ENCODE measurements around the gene SSR1.

SSR1 gene

DNA sequence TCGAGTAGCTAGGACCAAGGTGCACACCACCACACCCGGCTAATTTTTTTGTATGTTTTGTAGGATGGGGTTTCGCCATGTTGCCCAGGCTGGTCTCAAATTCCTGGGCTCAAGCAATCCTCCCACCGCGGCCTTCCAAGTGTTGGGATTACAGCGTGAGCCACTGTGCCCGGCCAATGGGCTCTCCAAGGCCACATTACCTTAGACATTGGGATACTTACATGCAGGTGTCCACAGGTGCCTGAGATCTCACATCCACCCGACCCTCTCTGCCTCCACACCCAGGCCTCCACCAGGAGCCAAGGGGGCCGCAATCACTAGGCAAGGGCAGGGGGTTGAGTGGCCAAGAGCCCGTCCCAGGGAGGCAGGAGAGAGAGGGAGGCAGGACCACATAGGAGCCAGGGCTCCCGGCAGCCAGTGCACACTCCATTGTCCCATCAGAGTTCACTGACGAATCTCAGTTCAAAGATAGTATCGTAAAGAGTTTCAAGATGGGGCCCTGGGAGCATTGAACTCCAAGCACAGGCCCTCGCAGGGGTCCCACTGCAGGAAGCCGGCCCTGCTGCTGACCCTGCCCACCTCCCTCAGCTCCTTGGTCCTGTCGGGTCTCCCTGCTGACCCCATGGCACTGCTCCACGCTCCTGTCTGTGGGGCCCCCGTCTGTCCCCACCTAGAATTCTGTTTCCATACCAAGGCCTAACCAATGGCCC, 55.3 kb downstream of the SSR1 start:
- in situ Hi-C loops (cut with HindIII; ENCODE audit: low pct_ligation_motif_present, low sequenced_read_pairs): no loop called here
- DNase-seq: no peak
- Histone ChIP-seq H3K27me3 (replicated peaks) (no peaks in the 10 kb centered on the region), H3K36me3 (replicated peaks) (no peaks in the 10 kb centered on the region), H3K27ac (no peak overlapping the region), H3K4me3 (ENCODE audit: low read depth, low read length) (no peak overlapping the region)
- no peak for TF ChIP-seq CTCF (IDR thresholded peaks at IDR 0.05; ENCODE audit: low read depth, low read length, missing control alignments)

DNA sequence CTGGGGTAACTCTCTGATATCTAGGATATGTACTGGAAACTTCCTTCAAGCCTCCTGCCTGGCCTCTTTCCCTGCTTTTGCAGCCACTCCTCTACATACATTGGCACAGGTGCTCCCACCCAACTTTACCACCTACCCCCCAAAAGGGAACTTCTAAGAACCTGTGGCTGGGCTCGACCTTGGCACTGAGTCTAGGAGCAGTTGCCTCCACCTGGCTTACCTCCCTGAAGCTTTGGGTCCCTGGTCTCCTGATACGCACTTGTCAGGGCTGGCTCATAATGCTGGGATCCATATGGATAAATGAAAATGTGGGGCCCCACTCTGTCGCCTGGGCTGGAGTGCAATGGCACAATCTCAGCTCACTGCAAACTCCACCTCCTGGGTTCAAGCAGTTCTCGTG, 56.2 kb downstream of the SSR1 start:
- no peak for DNase-seq
- in situ Hi-C loops (cut with HindIII; ENCODE audit: low pct_ligation_motif_present, low sequenced_read_pairs): no loop called here
- H3K36me3 ChIP-seq (replicated peaks): peaks cover 7% of the 10 kb centered on the region
- H3K27me3 ChIP-seq (replicated peaks): no peaks in the 10 kb centered on the region
- no peak for TF ChIP-seq CTCF (IDR thresholded peaks at IDR 0.05; ENCODE audit: low read depth, low read length, missing control alignments)
- no peak overlapping the region for H3K4me3 ChIP-seq (ENCODE audit: low read depth, low read length)
- no peak overlapping the region for H3K27ac ChIP-seq

- peaks cover 10% of the 10 kb centered on the region for H3K36me3 ChIP-seq (replicated peaks)
- no peak for DNase-seq
- no peaks in the 10 kb centered on the region for H3K27me3 ChIP-seq (replicated peaks)
- no peak overlapping the region for H3K4me3 ChIP-seq (ENCODE audit: low read depth, low read length)
- no peak for TF ChIP-seq CTCF (IDR thresholded peaks at IDR 0.05; ENCODE audit: low read depth, low read length, missing control alignments)
- H3K27ac ChIP-seq: no peak overlapping the region
- in situ Hi-C loops (cut with HindIII; ENCODE audit: low pct_ligation_motif_present, low sequenced_read_pairs): no loop called here
These were observed 57.1 kb downstream of the SSR1 start for GRCh38 chr6:7255918-7256317.

- in situ Hi-C loops (cut with HindIII; ENCODE audit: low pct_ligation_motif_present, low sequenced_read_pairs): no loop called here
- Histone ChIP-seq H3K27ac (no peak overlapping the region), H3K27me3 (replicated peaks) (no peaks in the 10 kb centered on the region), H3K4me3 (ENCODE audit: low read depth, low read length) (no peak overlapping the region), H3K36me3 (replicated peaks) (peaks cover 13% of the 10 kb centered on the region)
- no peak for DNase-seq
- TF ChIP-seq CTCF (IDR thresholded peaks at IDR 0.05; ENCODE audit: low read depth, low read length, missing control alignments): no peak
These were observed 57.8 kb downstream of the SSR1 start for GRCh38 chr6:7254980-7255835.

- in situ Hi-C loops (cut with HindIII; ENCODE audit: low pct_ligation_motif_present, low sequenced_read_pairs): no loop called here
- no peaks in the 10 kb centered on the region for H3K27me3 ChIP-seq (replicated peaks)
- H3K36me3 ChIP-seq (replicated peaks): peaks cover 31% of the 10 kb centered on the region
- no peak overlapping the region for H3K27ac ChIP-seq
- H3K4me3 ChIP-seq (ENCODE audit: low read depth, low read length): no peak overlapping the region
- TF ChIP-seq CTCF (IDR thresholded peaks at IDR 0.05; ENCODE audit: low read depth, low read length, missing control alignments): no peak
- DNase-seq: no peak
These were observed 60.6 kb downstream of the SSR1 start for GRCh38 chr6:7252390-7252789.
